Tibial artery (tissue), 4 donors: ENCODE data around the gene NSUN4.

Source experiments
- DNase-seq, 2 donors: peaks; one replicate each; pipeline ENCODE4 v3.0.0-alpha.2; 2019
- H3K27ac ChIP-seq, 2 donors: fragments of 200-600 bp; sonication (generic) in 1 of 2; 1 replicate in 1 of 2; 2 replicates in 1 of 2; pipeline ENCODE4 v1.5.1; 2018 to 2019; ENCODE audit warnings: mild to moderate bottlenecking in 1 of 2
- H3K27me3 ChIP-seq, 2 donors: fragments of 200-600 bp; sonication (generic) in 1 of 2; one replicate each; pipeline versions ENCODE4 v1.5.1 to v1.6.0; 2016 to 2019
- H3K36me3 ChIP-seq, 3 donors: fragments of 200-600 bp; sonication (generic) in 2 of 3; one replicate each; pipeline ENCODE4 v1.5.1; 2016 to 2019; ENCODE audit warnings: mild to moderate bottlenecking in 2 of 3
- H3K4me1 ChIP-seq, 4 donors: fragments of 200-600 bp; sonication (generic) in 2 of 4; 1 replicate in 3 of 4; 2 replicates in 1 of 4; pipeline ENCODE4 v1.5.1; 2016 to 2019
- H3K4me3 ChIP-seq, 2 donors: fragments of 200-600 bp; sonication (generic) in 1 of 2; 1 replicate in 1 of 2; 2 replicates in 1 of 2; pipeline ENCODE4 v1.5.1; 2018 to 2019; ENCODE audit warnings: mild to moderate bottlenecking in 2 of 2
- H3K9me3 ChIP-seq, 3 donors: fragments of 200-600 bp; sonication (generic) in 1 of 3; one replicate each; pipeline ENCODE4 v1.5.1; 2016 to 2019
- CTCF ChIP-seq, 2 experiments: fragments of 200-600 bp in 1 of 2; fragments of 450-650 bp in 1 of 2; IDR thresholded peaks; one replicate each; pipeline ENCODE4 v1.5.1; 2017 to 2019; ENCODE audit warnings: antibody characterized with exemption in 2 of 2, mild to moderate bottlenecking in 1 of 2, moderate library complexity in 1 of 2
- intact Hi-C: fragments of 100-400 bp; cut with DNase I; formaldehyde crosslinking; loops from one replicate; pipeline ENCODE4 v1.15.0; 2023; ENCODE audit warnings: low total_unique reads

NSUN4 gene

GRCh38 chr1:46340404-46341221 lies at the start of gene NSUN4:
Gene NSUN4 (plus strand): TSS chr1:46340807. CDS start chr1:46340827, 20 bp downstream.
- peak; percentile 95 to 97 for DNase-seq
- Histone ChIP-seq H3K4me3 (peak within 1 kb of the TSS; percentile 59 to 82), H3K4me1 (peaks cover 0 to 24% (median 20%) of the 10 kb centered on the region in 4 donors), H3K9me3 (no peaks in the 10 kb centered on the region), H3K36me3 (peaks cover 12 to 40% (median 20%) of the 10 kb centered on the region in 3 donors), H3K27ac (peak within 1 kb of the TSS; percentile 88 to 97), H3K27me3 (no peaks in the 10 kb centered on the region)
- intact Hi-C loops, result loop anchor here (10.0 kb wide), 1 partner anchor 96 kb away; the partner anchor contains the start of gene RAD54L
- peak; percentile 57 to 62 for TF ChIP-seq CTCF (IDR thresholded peaks at IDR 0.05)

GRCh38 chr1:46295306-46295705 lies 45.3 kb upstream of the NSUN4 start:
- Histone ChIP-seq H3K4me3 (no peak overlapping the region), H3K27ac (no peak overlapping the region), H3K27me3 (no peaks in the 10 kb centered on the region), H3K36me3 (peaks cover 36 to 67% (median 61%) of the 10 kb centered on the region in 3 donors), H3K9me3 (no peaks in the 10 kb centered on the region), H3K4me1 (peaks cover 0 to 22% (median 16%) of the 10 kb centered on the region in 4 donors)
- no peak for TF ChIP-seq CTCF (IDR thresholded peaks at IDR 0.05)
- DNase-seq, result no peak
- intact Hi-C loops, result no loop called here

GRCh38 chr1:46298387-46298786 lies 42.2 kb upstream of the NSUN4 start:
- H3K9me3 ChIP-seq, result no peaks in the 10 kb centered on the region
- H3K27me3 ChIP-seq, result no peaks in the 10 kb centered on the region
- H3K4me3 ChIP-seq, result no peak overlapping the region
- H3K36me3 ChIP-seq, result peaks cover 36 to 48% (median 48%) of the 10 kb centered on the region in 3 donors
- DNase-seq, result no peak
- H3K4me1 ChIP-seq, result peaks cover 0 to 36% (median 30%) of the 10 kb centered on the region in 4 donors
- peak overlapping the region; percentile 21 to 97 for H3K27ac ChIP-seq
- intact Hi-C loops, result no loop called here
- TF ChIP-seq CTCF (IDR thresholded peaks at IDR 0.05), result no peak

- no peak for TF ChIP-seq CTCF (IDR thresholded peaks at IDR 0.05)
- H3K9me3 ChIP-seq, result no peaks in the 10 kb centered on the region
- H3K4me1 ChIP-seq, result peaks cover 0 to 52% (median 43%) of the 10 kb centered on the region in 4 donors
- intact Hi-C loops, result loop anchor here (5.0 kb wide), 1 partner anchor 54 kb away; the partner anchor contains the start of gene RAD54L
- H3K4me3 ChIP-seq, result peak overlapping the region; percentile 77 to 87
- DNase-seq, result no peak
- peak overlapping the region; percentile 95 to 97 for H3K27ac ChIP-seq
- H3K36me3 ChIP-seq, result peaks cover 16 to 23% (median 23%) of the 10 kb centered on the region in 3 donors
- no peaks in the 10 kb centered on the region for H3K27me3 ChIP-seq
These were observed 39.8 kb upstream of the NSUN4 start for GRCh38 chr1:46300673-46301405.

GRCh38 chr1:46301406-46301807 lies 39.2 kb upstream of the NSUN4 start:
- Histone ChIP-seq H3K27ac (peak overlapping the region; percentile 95 to 97), H3K9me3 (no peaks in the 10 kb centered on the region), H3K4me3 (peak overlapping the region; percentile 77 to 87), H3K4me1 (peaks cover 0 to 56% (median 45%) of the 10 kb centered on the region in 4 donors), H3K36me3 (peaks cover 12 to 18% (median 18%) of the 10 kb centered on the region in 3 donors), H3K27me3 (no peaks in the 10 kb centered on the region)
- intact Hi-C loops, result loop anchor here (5.0 kb wide), 1 partner anchor 54 kb away; the partner anchor contains the start of gene RAD54L
- no peak for TF ChIP-seq CTCF (IDR thresholded peaks at IDR 0.05)
- DNase-seq, result no peak
